Fibroblast of skin of back (primary cell): Measurements from ENCODE around the gene DCLK2.

ENCODE experiments used
- DNase-seq: peaks from one replicate; pipeline ENCODE4 v3.0.0-alpha.2; 2013

DCLK2 gene

GRCh38 chr4:150070464-150071170, 7.6 kb upstream of the DCLK2 start:
- peak; percentile 72 for DNase-seq

DNA sequence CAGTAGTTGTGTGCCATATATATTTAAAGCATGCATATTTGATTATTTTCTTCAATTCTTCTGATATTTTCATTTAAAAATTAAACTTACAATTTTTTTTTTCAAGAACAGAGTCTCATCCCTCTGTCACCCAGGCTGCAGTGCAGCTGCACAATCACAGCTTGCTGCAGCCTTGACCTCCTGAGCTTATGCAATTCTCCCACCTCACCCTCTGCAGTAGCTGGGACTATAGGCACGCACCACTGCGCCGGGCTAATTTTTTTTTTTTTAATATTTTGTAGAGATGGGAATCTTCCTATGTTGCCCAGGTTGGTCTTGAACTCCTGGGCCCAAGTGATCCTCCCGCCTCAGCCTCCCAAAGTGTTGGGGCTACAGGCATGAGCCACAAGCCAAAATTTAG, 5.8 kb upstream of the DCLK2 start:
- DNase-seq = no peak

- peak; percentile 95 for DNase-seq
Observed at GRCh38 chr4:150072906-150073714, 5.1 kb upstream of the DCLK2 start.

GRCh38 chr4:150074064-150074463, 4.2 kb upstream of the DCLK2 start:
- no peak for DNase-seq

GRCh38 chr4:150078579-150079080, 385 bp downstream of the DCLK2 start:
- peak; percentile 62 for DNase-seq

- DNase-seq = peak; percentile 62
Observed at GRCh38 chr4:150079081-150079581, 886 bp downstream of the DCLK2 start.

- peak; percentile 53 for DNase-seq
Observed at GRCh38 chr4:150080337-150080736, 2.1 kb downstream of the DCLK2 start.

- DNase-seq = no peak
Observed at GRCh38 chr4:150080875-150081274, 2.6 kb downstream of the DCLK2 start.

DNA sequence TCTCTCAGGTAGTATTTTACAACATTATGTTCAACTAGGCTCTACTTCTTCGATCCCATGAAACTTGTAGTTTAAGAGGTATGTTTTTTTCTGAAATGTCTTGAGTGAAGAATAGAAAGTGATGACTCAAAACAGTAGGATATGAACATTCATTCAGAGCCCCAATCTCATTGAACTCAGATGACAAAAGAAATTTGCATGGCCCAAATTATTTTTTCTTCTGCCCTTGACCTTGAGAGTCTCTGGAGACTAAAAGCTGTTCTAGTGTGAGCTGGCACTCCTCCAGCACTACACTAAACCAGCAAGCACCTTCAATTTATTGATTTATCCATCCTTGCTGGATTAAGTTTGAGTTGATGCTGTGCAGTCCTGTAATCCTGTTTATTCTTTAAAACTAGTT, 4.0 kb downstream of the DCLK2 start:
- no peak for DNase-seq

DNA sequence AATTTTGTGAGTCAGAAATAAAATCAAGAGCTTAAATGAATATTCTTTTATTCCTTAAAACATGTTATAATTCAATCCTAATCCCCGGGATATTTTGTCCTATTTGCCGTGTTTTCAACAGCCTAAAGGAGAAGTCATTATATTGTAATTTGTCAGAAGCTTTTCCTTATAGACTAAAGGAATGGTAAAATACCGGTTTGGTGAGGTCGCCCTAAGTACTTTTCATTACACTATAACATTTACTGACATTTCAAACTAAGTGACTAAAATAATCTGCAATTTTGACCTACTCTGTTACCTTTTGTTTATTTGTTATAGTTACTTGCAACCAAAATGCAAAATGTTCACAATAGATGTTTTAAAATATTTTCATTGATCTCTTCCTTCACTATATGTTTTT, 8.8 kb downstream of the DCLK2 start:
- no peak for DNase-seq

GRCh38 chr4:150089732-150090131, 11.5 kb downstream of the DCLK2 start:
- DNase-seq = no peak

- DNase-seq = no peak
Observed at GRCh38 chr4:150090836-150091235, 12.6 kb downstream of the DCLK2 start.

- no peak for DNase-seq
Observed at GRCh38 chr4:150094676-150095075, 16.4 kb downstream of the DCLK2 start.

DNA sequence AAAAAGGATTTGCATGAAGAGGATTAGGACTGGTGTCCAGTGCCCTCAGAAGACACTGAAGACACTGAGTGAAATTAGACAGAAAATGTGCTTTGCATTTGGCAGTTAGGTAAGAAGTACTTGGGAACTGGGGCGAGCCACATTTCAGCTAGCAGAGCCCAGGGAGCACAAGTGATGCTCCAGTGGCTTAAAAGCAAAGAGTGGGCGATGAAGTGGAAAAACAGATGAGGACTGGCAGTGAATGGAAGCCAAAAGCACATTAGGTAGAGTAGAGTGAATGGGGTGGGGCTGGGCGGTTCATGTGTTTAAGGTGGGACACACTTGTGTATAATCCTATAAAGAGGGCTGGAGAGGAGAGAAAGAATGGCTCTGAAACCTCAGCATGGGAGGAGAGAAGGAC, 18.4 kb downstream of the DCLK2 start:
- DNase-seq = no peak

- DNase-seq = peak; percentile 63
Observed at GRCh38 chr4:150098214-150098613, 20.0 kb downstream of the DCLK2 start.

GRCh38 chr4:150104404-150105027, 26.3 kb downstream of the DCLK2 start:
- DNase-seq = peak; percentile 34

GRCh38 chr4:150106886-150107285, 28.6 kb downstream of the DCLK2 start:
- peak; percentile 22 for DNase-seq

- no peak for DNase-seq
Observed at GRCh38 chr4:150108691-150109090, 30.4 kb downstream of the DCLK2 start.

- DNase-seq = peak; percentile 32
Observed at GRCh38 chr4:150114641-150115040, 36.4 kb downstream of the DCLK2 start.

DNA sequence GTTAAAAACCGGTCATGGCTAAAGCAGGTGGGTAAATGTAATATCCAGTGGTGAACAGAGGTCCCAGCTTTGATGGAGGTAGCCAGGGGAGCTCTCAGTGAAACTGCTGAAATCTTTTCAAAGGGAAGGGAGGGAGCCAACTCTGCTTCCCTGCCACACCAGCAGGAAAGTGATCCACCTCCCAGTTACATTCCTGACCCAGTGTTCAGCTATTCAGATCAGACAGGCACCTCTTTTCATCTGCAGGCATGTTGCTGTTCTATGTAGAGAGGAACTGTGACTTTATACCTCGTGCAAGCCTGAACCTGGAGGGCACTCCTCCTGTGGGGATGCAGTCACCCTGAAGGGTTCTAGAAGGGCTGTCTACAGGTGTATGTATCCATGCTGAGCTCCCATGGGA, 37.6 kb downstream of the DCLK2 start:
- no peak for DNase-seq

- no peak for DNase-seq
Observed at GRCh38 chr4:150116506-150116905, 38.3 kb downstream of the DCLK2 start.

- DNase-seq = no peak
Observed at GRCh38 chr4:150117094-150117493, 38.8 kb downstream of the DCLK2 start.

DNA sequence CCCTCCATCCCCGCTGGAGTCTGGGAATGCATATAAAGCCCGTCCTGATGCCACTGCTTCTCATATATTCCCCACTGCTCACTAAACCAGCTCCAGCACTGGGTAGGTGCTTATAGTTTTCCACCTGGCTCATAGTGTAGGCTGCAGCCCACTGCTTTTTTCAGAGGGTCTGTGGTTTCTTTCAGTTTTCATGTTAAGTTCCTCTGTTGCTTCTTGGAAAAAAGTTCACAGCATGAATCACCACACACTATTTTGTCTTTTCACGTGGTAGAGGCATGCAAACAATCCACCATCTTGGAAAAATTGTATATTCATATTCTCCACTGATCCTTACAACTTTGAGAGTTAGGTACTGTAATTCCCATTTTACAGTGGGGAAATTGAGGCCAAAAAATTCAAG, 39.4 kb downstream of the DCLK2 start:
- DNase-seq = peak; percentile 24
